ENCODE measurements around the gene EFCAB9. TPM values are rescaled to one million over a fixed set of nuclear protein-coding genes. Genes with fewer than 3 reads are reported as not detected.

EFCAB9 gene
- not detected for total RNA-seq
- long read RNA-seq: 0 reads

DNA sequence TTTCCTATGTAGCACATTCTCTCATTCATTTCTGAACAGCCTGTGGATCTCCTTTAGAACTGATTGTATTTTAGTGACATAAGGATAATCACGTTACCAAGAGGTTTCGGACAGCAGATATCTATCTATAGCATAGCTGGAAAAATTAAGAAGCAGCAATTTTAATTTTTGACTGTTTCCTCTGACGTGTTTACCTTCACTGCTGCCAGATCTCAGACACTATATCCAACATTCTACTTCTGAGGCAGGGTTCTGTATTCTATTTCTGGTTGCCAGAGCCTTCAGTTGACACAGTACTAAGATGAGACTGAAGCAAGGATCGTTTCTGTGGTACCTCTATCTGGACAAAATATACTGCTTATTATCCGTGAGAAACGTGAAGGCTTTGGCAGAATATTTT lies at the start of gene EFCAB9:
Gene EFCAB9, plus strand, starts transcription at position 301 of the 400 bp plus-strand sequence. Its CDS starts 1 bp downstream, at position 302.
- intact Hi-C loops (cut with DNase I): no loop called here
- no peak for DNase-seq
- Histone ChIP-seq H3K4me3 (no peak within 1 kb of the TSS), H3K36me3 (no peaks in the 10 kb centered on the region), H3K27me3 (ENCODE audit: low read depth) (no peaks in the 10 kb centered on the region), H3K4me1 (no peaks in the 10 kb centered on the region), H3K27ac (no peak within 1 kb of the TSS), H3K9me3 (no peaks in the 10 kb centered on the region)
- no peak for ATAC-seq
- TF ChIP-seq, protein P1, sequence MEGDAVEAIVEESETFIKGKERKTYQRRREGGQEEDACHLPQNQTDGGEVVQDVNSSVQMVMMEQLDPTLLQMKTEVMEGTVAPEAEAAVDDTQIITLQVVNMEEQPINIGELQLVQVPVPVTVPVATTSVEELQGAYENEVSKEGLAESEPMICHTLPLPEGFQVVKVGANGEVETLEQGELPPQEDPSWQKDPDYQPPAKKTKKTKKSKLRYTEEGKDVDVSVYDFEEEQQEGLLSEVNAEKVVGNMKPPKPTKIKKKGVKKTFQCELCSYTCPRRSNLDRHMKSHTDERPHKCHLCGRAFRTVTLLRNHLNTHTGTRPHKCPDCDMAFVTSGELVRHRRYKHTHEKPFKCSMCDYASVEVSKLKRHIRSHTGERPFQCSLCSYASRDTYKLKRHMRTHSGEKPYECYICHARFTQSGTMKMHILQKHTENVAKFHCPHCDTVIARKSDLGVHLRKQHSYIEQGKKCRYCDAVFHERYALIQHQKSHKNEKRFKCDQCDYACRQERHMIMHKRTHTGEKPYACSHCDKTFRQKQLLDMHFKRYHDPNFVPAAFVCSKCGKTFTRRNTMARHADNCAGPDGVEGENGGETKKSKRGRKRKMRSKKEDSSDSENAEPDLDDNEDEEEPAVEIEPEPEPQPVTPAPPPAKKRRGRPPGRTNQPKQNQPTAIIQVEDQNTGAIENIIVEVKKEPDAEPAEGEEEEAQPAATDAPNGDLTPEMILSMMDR (IDR thresholded peaks at IDR 0.05): no peak

DNA sequence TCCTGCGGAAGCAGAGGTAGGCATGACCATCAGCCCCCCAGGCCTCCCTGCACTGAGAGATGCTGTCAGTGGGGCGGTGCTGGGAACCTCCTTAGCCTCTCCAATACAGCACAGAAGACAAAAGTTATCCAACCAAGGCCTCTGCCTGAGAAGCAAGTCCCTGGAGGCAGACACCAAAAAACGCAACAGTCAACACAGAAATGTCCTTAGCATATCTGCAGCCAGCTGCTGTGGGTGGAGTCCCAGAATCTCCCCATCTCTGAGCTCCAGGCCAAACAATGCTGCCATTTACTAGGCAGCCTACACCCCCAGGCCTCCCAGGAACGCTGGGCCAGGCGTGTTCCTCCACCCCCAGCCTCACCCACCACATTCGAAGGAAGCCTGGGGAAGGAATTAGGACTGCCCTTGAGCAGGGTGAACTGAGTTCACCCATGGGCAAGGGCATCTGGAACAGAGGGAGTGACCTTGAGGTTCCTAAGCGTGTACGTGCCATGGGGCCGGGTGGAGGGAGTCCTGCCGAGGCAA lies 49.6 kb upstream of the EFCAB9 start:
- ATAC-seq (no peak), DNase-seq (no peak)
- Histone ChIP-seq H3K9me3 (no peaks in the 10 kb centered on the region), H3K27ac (no peak overlapping the region), H3K4me1 (peaks cover 22% of the 10 kb centered on the region), H3K36me3 (peaks cover 10% of the 10 kb centered on the region), H3K27me3 (ENCODE audit: low read depth) (no peaks in the 10 kb centered on the region), H3K4me3 (no peak overlapping the region)
- TF ChIP-seq, protein P1 (IDR thresholded peaks at IDR 0.05): no peak
- intact Hi-C loops (cut with DNase I): no loop called here

DNA sequence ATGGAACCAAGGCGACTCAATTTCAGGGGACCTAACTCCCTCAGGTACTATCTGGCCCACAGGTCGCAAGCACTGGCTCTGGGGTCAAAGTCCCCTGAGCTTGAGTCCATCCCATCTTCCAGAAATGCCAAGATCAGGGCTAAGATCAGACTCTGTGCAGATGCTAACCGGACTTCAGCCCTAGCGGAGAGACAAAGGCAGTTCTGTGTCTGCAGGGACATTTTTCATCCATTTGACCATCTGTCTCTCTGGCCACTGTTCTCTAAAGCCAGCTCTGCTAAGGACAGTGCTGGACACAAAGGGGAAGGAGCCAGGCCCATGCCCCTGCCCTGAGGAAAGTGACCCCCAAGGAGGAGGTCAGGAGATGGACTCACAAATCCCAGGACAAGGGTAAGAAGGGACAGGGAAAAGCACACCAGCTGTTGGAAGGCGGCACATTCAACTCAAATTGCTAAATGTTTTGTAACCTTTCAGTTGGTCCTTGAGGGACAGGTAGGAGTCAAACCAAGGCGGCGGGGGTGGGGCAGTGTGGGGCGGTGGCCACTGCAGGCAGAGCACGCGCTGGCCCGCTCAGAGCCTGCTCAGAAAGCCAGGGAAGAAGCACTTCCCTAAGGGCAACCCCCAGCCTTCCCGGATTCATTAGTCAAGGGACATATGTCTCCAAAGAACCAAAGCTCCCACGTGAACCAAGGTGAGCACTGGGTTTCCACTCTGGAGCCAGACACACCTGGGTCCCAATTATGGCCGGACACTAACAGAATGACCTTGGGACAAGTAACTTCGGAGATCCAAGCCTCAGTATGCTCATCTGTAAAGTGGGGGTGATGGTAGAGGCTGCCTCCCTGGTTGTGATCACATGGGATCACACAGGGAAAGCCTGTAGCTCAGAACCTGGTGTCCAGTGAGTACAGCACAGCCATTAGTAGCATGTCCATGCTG lies 48.8 kb upstream of the EFCAB9 start:
- Histone ChIP-seq H3K27me3 (ENCODE audit: low read depth) (no peaks in the 10 kb centered on the region), H3K4me1 (peaks cover 26% of the 10 kb centered on the region), H3K9me3 (no peaks in the 10 kb centered on the region), H3K4me3 (no peak overlapping the region), H3K36me3 (peaks cover 10% of the 10 kb centered on the region), H3K27ac (no peak overlapping the region)
- TF ChIP-seq, protein P1 (IDR thresholded peaks at IDR 0.05): no peak
- intact Hi-C loops (cut with DNase I): no loop called here
- ATAC-seq (no peak), DNase-seq (no peak)

DNA sequence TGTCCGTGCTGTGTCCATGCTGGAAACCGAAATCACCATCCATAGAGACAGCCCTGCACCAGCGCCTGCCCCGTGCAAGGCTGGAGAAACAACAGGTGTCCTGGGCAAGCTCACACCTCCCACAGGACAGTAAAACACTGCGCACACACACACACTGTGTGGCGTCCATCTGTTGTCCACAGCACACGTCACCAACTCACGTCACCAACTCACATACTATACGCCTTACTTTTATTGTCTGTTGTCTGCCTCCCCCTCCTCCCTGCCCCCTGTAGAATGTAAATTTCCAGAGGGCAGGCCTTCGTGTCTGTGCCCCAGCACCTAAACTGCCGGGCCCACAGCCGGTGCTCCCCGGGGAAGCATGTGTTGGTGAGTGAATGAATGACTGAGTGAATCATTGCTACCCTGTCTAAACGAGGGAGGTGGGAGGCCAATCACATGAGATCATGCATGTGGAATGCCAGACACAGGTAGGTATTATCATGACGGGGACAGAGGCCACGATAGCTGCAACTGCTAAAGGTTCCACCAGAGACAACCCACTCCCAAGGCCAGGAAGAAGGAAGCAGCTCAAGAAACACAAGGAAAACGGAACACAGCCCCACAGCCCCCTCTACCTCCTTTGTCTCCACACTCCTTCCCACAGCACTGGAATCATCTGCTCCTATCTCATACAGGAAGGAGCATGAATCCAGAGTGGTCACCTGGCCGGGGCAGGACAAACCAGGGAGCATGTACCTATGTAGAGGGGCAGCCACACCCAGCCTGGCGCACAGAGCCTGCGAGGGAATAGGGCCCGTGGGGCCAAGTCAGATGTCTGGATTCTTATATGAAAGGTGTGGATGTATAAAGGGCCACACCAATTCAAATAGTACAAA lies 47.9 kb upstream of the EFCAB9 start:
- no peaks in the 10 kb centered on the region for H3K27me3 ChIP-seq (ENCODE audit: low read depth)
- H3K4me1 ChIP-seq: peaks cover 35% of the 10 kb centered on the region
- ATAC-seq: no peak
- no peak overlapping the region for H3K4me3 ChIP-seq
- no peaks in the 10 kb centered on the region for H3K9me3 ChIP-seq
- TF ChIP-seq, protein P1 (IDR thresholded peaks at IDR 0.05): no peak
- H3K36me3 ChIP-seq: peaks cover 10% of the 10 kb centered on the region
- H3K27ac ChIP-seq: no peak overlapping the region
- no peak for DNase-seq
- intact Hi-C loops (cut with DNase I): no loop called here

DNA sequence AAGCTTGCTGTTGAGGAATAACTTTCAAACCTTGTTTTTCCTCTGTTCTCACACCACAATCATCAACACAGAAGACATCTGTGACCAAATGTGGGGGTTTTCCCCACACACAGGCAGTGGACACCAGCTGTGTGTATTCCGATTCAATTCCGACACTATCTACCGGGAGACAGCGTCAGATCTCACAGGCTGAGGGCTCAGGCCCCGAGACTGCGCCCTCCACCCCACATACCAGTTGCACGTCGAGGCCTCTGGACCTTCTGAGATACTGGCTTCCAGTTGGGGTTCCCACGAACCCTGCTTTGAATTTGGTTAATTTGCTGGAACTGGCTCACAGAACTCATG lies 47.3 kb upstream of the EFCAB9 start:
- TF ChIP-seq, protein P1 (IDR thresholded peaks at IDR 0.05): no peak
- no peak for DNase-seq
- H3K4me1 ChIP-seq: peaks cover 39% of the 10 kb centered on the region
- H3K4me3 ChIP-seq: no peak overlapping the region
- peaks cover 10% of the 10 kb centered on the region for H3K36me3 ChIP-seq
- no peak overlapping the region for H3K27ac ChIP-seq
- H3K27me3 ChIP-seq (ENCODE audit: low read depth): no peaks in the 10 kb centered on the region
- H3K9me3 ChIP-seq: no peaks in the 10 kb centered on the region
- intact Hi-C loops (cut with DNase I): no loop called here
- ATAC-seq: no peak
